MM.1S (cell line): ENCODE measurements around the gene SORL1.

Source experiments
- CTCF ChIP-seq: fragments of 300-600 bp; sonication (generic); IDR thresholded peaks from 2 replicates; pipeline ENCODE4 v1.5.1; 2016; ENCODE audit warnings: antibody characterized with exemption, low read length, mixed read lengths
- EZH2 ChIP-seq: fragments of 300-600 bp; sonication (generic); optimal IDR thresholded peaks from 2 replicates; pipeline ENCODE3; 2017; ENCODE audit warnings: low read depth, mild to moderate bottlenecking, antibody characterized with exemption, low read length, mixed read lengths

DNA sequence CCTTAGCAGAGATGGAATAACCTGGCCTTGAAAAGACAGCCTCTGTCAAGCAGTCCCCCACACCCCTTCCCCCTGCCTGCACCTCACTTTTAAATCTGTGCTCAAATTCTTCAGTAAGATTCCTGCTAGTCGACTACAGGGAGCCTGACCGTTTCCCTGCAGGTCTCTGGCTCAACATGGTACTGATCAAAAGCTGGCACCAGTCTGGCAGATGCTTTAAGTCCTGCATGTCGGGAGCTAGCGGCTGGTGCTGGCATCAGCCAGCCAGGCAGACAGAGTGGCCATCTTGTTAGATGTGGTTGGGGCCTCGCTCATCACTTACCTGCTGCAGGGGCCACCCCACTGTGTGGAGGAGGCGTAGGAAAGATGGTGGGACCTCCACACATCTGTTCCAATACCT, 205.0 kb downstream of the SORL1 start:
- TF ChIP-seq CTCF (no peak), EZH2 (no peak)
